Suppressor macrophage treated with lipopolysaccharide for 4 hours (primary cell): ENCODE results near the gene LMNTD1.

Experiments used
- DNase-seq: peaks from one replicate; pipeline ENCODE4 v3.0.0-alpha.2; 2020

LMNTD1 gene

DNA sequence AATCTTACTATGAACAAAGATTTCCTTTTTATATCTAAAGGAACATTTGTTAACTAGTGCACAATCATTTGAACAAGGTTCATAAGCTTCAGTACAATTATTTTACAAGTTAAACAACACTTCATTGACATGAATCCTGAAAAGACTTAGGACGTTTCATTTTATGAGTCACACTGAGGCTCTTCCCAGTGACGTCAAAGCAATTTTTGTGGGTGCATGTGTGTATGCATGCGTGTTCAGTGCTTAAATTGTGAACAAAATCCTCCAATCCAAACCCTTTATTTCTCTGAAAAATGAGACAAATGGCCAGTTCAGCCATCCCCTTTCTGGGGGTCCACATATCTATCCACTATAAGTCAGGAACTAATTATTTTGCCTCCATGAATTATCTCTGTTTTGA, 2.9 kb downstream of the LMNTD1 start:
- DNase-seq: no peak

DNA sequence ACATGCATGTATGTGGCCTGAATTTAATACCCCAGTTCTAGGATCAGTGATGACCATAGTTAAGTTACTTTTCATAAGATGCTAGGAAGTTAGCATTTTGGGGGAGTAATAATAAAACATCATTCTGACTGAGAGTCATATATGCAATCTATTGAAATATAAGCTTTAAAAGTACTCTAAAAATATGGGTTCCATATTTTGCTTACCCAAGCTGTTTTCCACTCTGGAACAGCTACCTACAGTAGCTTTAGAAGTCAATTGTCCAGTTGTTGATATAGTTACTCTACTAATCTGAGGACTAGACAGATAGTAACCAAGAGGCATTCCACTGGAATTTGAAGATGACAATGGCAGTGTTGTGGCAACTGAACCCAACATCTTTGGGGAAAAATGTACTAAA, 4.0 kb downstream of the LMNTD1 start:
- DNase-seq: no peak

DNA sequence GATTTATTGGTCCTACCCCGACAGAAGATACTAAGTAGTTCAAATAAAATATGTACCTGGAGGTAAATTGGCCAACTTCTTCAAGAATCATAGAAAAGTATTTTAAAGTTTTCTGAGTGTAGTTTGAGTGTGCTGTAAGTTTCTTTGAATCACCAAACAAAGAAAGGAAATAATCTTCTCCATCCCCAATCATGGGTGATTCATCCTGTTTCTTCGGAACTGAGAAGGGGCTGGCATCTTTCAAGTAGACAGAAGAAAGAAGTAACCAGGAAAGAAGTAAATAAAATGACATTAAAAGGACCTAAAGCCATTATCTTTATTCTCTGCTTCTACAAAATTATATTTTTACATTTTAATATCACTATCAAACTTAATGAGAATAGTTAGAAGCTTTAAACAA, 6.8 kb downstream of the LMNTD1 start:
- no peak for DNase-seq

DNA sequence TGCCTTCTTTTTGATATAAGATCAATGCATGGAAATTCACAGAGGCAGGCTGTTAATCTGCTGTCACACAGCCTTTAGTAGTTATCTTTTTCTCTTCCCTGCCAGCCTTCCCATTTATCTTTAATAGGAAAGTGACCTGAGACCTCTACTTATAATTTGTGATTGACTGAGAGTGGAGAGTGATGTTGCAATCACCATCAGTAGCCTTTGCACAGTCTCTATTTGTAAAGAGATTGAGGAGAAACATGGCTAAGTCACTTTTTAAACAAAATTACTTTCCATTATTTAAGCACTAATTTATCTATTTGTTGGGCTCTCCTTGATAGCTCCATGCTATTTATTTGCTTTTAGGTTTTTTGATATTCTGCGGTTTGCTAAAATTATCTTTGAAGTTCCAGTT, 19.9 kb downstream of the LMNTD1 start:
- DNase-seq: no peak

DNA sequence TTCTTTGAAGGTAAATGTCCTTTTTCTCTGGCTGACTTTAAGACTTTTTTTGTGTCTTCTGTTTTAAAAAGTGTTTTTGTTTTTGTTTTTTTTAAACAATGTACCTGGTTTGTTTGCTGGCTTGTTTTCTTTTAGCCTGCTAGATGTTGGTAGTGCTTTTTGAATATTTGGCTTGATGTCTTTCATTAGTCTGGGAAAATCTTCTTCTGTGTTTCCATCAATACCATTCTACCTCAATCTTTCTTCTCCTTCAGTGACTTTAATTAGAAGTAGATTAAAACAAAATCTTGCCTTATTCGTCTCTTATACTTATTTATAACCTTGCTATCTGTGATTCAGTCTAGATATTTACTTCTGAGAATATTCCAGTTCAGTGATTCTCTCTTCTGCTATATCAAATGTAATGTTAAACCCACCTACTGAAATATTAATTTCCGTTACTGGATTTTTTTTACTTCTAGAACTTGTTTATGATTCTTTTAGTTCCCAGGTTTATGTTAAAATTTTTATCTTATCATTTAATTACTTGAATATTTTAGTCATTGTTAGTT, 21.5 kb downstream of the LMNTD1 start:
- DNase-seq: no peak

DNA sequence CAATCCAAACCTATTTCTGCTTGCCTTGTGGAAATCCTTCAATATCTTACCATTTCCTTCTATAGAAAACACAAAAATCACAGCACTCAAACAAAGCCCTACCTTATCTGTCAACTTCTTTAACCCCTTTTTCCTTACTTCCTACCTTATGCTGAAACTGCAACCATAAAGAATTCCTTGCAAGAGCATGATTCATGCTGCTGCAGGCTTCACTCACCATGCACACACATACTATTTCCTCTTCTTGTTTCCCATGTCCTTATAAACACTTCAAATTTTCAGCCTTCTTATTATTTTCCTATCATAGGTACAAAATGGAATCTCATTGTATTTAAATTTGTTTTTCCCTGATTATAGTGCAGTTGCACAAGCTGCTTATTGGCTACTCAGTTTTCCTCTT, 23.3 kb downstream of the LMNTD1 start:
- DNase-seq: no peak

DNA sequence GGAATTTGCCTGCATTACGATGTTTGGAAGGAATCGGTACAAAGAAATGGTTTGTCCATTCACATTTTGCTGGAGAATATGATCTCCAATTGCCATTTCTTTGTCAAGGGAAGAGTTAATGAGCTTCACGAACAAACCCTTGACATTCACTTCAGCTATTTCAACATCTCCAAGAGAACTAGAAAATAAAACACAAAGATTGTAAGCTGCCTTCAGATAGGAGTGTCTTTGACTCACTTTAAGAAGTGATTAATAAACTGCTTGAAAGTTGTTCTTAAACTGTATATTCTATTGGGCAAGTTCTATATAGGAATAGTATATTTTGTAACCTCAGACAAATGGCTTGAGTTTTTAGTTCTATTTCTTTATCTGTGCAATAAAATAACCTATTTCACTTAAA, 26.3 kb downstream of the LMNTD1 start:
- DNase-seq: no peak

DNA sequence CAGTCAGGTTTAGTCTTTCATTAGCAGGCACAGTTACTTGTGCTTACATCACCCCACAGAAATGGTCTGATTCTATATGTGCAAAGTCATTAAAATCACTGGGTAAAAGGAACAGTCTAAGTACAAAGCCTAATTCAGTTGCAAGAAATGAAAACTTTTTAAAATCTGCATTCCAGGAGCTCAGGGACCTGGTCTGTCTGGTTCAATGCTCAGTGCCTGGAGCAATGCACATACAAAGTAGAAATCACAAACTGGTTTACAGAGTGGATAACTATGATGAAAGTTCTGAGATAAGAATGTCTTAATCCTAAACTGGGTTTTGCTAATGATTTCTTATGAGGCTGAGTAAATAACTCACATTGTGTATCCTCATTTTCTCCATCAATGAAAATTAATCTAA, 28.7 kb downstream of the LMNTD1 start:
- DNase-seq: no peak

DNA sequence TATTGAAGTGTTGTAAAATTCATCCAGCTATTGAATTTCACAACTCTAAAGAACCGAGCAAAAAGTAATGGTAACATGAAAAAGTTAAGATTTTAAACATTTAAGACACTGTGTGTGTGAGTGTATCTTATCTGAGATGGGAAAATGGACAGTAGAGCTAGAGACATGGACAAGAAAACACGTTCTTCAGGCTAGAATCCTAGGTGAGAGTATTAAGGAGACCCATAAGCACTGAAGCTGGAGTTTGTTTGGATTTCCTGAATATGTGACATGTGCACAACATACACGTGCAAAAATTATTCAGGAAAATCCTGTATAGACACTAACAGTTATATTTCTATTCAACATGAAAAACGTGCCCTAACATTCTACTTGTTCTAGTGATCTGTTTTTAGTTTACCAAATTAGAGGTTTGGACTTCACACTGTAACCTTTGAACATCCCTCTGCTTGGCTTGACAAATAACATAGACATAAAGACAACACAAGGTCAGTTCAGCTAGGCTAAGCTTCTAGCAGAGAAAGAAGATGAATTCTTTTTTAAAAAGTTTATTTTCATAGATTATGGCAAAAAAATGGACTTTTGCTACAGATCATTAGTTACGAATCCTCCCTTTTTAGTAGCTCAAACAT, 31.3 kb downstream of the LMNTD1 start:
- DNase-seq: no peak

DNA sequence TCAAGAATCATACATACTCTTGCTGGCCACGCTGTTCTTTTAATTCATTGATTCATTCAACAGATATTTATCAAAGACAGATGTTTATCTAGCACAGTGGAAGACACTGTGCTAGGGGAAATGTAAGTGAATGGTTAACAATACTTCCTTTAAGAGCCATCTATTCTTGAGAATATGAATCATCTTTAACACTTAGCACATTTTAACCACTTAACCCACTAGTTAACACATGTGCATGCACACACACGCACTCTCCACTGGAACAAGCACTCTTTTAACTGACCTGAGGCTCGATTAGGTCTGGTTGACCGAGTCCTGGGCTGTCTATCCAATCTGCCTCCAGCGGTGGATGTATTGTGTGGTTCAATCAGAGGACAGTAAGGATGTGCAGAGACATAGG, 34.6 kb downstream of the LMNTD1 start:
- no peak for DNase-seq

DNA sequence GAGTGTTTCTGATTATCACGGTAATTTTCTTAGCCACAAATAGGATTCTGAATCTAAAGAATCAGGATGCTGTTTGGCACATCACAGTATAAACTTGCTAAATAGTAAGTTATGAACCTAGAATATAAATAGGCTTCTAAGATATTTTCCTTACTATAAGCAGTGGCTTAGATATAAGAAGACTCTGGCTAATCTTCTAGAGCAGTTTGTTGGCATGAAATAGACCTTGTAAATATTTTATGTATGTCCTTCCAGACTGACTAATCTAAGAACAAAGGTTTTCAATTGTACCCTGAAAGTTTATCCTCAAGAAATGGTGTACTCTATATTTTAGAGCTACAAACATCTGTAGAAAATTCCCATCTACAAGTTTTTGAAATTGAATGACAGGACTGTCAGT, 48.3 kb downstream of the LMNTD1 start:
- no peak for DNase-seq

DNA sequence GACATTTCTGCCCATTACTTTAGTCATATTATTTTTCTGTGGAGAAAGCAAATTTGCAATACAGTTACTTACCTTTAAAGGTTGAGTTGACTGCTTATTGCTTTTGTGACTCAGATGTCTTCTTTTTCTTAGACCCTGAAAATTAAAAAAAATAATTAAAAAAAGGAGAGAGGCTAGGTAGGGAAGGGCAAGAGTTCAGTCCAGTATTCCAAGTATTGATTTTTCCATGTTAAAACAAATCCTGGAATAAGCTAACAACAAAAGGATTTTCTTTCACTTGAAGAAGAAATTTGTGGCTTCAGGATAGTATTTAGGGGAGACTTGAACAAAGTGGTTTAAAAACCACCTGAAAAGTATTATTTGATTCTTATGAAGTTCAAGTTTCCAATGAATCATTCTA, 49.4 kb downstream of the LMNTD1 start:
- DNase-seq: no peak

DNA sequence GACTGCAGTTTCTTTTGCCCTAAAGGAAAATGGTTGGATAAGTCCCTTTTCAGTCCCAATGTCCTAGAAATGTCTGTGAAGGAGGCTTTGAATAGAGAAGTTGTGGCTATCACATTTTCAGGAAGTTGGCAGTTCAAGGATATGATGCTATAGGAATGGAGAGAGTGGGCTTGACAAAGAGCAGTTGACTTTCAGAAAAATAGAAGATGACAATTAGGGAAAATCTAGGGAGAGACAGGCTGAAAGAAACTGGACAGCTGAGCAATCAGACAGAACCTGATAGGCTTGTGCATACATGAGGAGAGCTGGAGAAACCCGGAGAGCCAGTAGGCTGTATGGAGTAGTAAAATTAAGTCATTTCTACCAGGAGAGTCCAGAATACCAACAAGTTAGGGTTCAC, 50.5 kb downstream of the LMNTD1 start:
- DNase-seq: peak; percentile 33

DNA sequence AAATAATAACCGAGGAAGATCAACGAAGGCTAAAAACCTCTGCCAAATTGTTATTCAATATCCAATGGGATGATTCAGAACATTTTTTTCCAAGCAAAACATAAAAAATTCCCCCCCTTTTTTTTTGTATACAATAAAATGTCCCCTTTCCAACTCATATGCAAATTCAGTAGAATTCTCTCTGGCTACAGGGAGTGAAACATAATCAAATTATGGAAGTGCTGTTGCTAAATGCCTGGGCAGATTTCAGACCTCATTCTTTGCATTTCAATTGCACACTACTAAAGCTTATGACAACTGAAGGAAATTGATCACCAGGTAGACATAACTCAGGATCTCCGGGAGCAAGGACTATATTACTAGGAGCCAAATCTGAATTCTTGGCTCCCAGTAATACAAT, 51.0 kb downstream of the LMNTD1 start:
- peak; percentile 19 for DNase-seq

DNA sequence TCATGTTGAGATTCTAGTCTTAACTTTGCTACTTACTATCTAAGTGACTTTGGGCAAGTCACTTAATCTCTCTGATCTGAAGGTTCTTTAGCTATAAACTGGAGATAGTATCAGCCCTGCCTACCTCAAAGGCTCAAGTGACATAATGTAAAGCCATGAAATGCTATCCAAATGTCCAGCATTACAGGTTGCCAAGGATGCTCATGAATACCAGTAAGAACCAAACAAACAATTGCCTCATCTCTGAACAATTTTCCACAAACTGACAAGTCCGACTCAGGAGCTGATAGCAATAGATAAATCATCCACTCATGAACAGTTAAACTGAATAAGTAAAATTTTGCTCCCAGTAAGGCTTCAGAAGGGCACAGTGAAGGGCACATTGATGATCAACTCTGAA, 51.5 kb downstream of the LMNTD1 start:
- no peak for DNase-seq

DNA sequence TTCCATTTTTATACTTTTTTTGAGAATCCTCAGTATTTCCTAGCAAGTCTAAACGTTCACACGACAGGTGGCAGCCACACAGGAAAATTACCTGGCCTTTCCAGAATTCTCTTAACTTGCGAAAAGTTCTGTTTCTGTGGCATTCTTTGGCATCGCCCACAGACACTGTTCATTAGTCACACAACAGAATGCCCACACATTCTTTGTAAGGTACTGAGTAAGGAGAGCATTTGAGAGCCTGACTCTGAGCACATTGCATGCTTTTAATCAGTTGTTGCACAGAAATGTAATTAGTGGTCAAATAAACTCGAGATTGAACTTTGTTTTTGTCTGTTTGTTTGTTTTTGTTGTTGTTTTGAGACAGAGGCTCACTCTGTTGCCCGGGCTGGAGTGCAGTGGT, 52.4 kb downstream of the LMNTD1 start:
- no peak for DNase-seq

DNA sequence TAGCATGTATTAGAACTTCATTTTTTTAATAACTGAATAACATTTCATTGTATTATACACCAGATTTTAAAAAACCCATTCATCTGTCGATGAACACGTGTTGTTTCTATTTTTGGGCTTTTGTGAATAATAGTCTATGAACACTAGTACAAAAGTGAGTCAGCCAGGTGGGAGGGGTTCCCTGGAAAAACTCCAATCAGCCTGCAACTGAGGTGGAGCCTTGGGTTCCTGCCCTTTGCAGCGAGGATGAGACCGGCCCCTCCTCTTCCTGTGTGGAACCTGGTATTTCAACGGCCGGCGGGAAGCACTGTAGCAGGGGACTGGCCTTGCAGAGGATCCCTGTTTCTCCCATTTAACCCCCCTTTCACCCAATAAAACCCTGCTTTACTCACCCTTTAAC, 56.1 kb downstream of the LMNTD1 start:
- no peak for DNase-seq

DNA sequence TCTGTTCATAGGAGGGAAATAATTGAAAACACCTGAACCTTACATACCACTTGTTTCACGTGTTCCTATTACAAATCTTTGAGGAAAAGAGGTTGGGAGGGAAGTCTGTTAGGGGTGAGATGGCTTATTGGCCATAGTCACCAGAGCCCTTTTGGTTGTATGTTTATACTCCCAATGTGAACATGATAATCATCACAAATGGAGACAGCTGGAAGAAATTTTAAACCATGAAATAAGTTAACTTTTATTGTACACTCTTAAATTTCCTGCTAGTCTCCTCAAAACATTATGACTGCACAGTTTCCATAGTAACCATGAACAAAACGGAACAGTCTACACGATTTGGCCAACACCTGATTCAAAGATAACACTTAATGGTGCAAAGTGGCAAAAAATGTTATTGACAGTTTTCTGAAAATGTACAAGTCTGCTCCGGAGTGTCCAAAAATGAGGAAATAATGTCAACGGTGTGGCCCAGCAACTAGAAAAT, 56.9 kb downstream of the LMNTD1 start:
- DNase-seq: no peak

DNA sequence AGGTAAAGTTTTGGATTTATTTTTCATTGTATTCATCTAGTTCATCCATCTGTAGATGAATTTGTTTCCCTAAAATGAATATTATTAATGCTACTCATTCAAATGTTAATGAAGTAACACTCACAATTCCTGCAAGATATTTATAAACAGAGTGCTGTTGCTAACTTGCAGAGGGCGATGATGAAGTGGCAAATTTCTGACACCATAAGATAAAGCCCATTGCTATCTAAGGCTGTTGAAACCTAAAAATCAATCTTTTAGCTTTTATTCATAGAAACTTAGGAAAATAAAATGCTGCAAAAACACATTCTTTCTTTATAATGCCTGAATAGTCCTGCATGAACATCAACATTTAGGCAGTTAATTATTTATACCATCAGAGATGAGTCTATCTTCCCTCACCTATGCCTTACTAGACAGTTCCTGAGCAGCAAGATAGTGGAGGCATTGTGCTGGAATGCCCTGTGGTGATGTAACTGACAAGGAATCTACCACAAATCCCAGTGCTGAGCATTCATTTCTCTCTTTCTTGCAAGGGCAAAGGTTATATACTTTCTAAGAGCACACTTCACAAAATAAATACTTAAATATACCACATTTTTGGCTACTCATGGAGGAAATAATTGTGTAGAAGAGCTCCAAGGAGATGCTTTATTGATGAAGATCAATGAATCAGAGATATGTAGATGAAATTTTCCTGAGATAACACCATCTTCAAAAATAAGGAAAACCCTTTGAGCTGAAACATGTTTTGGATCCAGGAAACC, 57.6 kb downstream of the LMNTD1 start:
- DNase-seq: no peak

DNA sequence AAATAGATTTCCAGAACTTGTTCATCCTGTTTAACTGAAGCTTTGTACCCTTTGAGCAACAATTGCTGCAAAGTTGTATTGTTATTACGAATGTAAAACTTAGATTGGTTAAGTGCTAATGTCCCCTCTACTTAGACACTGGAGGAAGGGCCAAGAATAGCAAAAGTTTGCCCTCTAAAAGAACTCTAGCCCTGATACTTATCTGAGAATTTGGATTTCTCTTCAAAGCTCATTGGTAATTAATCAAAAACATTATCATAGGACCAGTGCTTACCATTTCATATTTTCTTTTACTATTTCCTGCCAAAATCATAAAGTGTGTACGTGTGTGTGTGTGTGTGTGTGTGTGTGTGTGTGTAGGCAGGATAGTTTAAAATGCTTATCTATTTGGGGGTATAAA, 58.2 kb downstream of the LMNTD1 start:
- no peak for DNase-seq

DNA sequence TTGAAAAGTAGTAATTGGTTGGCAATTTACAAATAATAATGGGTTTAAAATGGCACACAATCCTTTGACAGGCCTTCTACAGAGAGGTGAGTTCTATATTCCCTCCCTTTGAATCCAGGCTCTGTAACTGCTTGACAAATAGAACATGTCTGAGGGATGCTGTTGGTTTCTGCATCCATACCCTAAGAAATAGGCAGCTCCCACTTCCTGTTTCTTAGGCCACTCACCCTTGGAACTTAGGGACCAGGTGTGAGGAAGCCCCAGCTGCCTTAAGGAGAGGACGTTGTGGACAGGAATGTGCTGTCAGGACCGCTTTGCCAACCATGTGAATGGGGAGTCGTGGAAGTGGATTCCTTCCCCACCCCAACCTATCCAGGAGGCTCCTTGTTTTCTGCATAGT, 59.4 kb downstream of the LMNTD1 start:
- no peak for DNase-seq

DNA sequence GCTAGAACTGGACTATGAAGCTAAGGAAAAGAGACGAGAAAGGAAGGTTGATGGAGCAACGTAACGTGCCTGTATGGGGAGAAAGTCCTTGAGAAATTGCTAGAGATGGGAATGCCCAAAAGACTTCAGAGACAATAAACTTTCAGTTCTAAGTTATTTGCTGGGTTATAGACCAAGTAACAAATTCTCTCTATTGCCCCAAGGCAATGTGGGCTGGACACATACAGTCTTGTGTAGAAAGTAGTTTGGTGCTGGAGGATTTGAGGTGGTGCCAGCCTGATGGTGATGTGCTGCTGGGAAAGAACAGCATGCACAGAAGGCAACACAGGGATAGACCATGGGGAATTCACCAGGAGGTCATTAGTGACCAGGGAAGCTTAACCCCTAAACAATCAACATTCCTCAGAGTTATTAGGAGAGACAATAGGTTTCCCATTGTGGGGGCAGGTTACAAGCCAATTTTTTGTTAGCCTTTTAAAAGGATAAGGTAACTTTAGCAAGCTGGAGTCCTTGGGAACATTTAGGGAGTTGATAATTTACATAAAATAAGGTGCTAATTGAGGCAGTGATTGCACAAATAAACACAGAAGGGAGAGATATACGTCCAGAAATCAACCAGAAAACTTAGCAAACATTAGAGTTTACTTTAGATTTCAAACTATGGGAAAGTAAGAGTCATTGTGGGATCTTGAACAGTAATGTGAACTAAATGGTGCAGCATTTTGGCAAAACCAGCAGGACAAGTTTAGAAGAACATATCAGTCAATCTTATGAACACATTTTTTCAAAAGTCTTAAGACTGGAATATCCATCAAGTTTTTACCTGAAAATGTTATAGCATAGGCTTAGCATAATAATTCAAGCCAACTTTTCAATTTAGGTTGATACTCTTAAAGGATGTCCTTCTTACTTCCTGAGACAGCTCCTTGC, 61.4 kb downstream of the LMNTD1 start:
- DNase-seq: no peak
